ENCODE measurements around the gene RPUSD4.
"Not testable (repeated sequence)": the region's sequence is repeated elsewhere in the genome, so short reads cannot be mapped to it uniquely, and the experiment has no call there.

RPUSD4 gene, protein sequence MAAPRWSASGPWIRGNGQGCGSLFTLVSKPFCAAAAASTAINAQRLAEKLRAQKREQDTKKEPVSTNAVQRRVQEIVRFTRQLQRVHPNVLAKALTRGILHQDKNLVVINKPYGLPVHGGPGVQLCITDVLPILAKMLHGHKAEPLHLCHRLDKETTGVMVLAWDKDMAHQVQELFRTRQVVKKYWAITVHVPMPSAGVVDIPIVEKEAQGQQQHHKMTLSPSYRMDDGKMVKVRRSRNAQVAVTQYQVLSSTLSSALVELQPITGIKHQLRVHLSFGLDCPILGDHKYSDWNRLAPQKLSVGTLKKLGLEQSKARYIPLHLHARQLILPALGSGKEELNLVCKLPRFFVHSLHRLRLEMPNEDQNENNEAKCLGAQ
- total RNA-seq: 22.1 to 32.3 reads per million in 2 donors

DNA sequence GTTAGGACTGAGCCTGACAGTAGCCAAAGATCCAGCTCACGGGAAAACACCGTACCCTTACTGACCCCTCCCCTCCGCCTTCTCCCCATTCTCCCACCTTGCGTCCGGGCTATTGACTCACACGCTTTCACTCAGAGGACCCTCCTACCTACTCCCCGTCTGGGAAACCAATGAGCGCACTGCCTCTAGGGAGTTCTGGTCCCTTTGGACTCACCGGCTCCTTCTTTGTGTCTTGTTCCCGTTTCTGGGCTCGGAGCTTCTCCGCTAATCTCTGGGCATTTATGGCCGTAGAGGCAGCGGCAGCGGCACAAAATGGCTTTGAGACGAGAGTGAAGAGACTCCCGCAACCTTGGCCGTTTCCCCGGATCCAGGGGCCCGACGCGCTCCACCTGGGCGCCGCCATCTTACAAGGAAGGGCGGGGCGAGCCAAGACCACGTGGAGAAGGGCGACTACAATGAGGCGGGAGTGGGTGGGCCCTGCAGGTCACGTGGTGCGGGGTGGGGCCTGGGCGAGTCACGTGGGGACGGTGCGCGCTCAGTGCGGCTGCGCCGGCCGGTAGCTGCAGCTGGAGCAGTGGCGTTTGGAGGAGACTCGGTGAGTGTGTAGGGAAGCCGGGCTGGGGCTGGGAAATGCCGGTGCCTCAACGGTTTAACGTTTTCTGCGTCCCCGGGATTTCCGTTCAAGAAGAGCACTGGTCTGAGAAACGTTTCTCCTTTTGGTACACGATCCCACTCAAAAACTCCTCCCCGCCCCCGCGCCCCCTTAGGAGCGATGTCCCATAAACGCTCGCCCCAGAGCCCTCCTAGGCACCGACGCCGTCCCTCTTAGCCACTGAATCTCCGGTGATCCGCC, at the start of gene RPUSD4, which contains the start of gene FAM118B:
TSS of gene RPUSD4 (minus strand) at position 415 of the 853 bp plus-strand sequence. CDS start at position 403, 12 bp downstream.
TSS of gene FAM118B (plus strand) at position 547 of the 853 bp plus-strand sequence. CDS start 23,220 bp downstream, outside the sequence.
- peak; percentile 96 to 98 (median 98) for DNase-seq

DNA sequence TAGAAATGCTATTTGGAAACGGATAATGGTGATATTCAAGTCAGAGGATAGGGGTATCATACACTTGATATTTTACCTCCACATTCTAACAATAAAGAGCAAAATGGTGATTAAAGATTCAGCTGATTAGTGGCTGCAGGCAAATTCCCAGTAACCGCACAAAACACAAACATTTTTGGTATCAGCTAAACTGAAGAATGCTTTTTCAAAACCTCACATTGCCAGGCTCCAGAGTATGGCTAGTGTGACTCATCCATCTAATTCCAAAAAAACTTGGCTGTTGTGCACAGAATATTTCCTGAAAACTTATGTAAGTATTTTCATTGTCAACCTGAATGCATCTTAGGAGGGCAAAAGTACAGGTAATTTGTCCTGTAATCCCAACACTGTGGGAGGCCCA, 46.3 kb upstream of the RPUSD4 start:
- no peak for DNase-seq

DNA sequence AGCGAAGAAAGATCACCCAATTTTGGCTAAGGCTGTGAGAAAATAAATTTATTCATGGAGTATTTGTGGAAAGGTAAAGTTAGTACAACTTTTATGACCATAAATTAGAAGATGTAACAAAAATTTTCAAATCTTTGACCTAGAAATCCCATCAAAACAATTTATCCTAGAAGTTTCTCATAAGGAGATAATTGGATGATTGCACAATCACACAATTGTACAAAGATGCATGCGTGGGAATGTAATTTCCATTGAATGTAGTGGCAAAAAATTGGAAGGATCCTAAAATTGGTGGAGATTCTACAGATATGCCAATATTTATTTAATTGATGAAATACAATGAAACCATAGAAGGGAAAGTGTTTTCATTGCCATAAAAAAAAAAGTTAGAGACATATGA, 45.7 kb upstream of the RPUSD4 start:
- no peak for DNase-seq

DNA sequence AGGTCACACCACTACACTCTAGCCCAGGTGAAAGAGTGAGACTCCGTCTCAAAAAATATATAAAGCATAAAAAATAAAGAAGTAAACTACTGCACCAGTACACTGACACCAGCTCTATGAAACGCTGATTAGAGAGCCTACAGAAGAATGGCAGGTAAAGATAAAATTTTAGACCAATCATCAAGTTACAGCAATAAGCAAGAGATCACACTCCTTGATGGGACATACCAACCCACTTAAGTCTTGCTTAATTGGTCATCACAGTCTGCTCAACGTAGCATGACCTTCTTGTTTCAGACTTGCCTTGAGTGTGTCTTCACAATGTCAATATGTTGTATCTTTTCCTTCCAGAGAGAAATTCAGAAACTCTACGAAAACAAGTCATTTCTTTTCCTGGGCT, 44.8 kb upstream of the RPUSD4 start:
- no peak for DNase-seq

DNA sequence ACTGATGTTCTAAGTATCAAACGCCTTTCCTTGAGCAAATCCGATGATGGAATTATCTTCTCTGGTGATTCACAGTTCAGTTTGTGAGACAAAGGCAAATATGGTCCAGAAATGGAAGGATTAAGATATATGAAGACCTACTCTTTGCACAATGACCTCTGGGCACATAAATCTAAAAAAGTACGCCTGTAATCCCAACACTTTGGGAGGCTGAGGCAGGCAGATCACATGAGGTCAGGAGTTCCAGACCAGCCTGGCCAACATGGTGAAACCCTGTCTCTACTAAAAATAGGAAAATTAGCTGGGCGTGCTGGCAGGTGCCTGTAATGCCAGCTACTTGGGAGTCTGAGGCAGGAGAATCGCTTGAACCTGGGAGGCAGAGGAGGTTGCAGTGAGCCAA, 44.1 kb upstream of the RPUSD4 start:
- not testable (repeated sequence) for DNase-seq

DNA sequence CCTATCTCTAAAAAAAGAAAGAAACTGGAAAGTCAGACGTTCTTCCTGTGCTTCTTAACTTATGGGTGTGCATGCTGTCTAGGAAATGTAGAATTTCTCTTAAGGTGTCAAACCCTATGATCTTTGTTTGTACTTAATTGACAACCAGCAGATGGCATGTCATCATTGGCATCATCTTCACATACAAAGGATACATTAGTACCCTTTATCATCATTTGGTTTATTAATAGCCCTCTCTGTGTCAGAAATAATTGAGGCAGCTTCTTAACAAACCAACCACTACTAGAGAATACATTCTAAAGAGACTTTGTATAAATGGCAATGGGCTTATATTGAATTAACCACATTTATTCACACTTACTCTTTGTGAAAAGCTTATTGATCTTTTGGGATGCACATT, 43.4 kb upstream of the RPUSD4 start:
- no peak for DNase-seq

DNA sequence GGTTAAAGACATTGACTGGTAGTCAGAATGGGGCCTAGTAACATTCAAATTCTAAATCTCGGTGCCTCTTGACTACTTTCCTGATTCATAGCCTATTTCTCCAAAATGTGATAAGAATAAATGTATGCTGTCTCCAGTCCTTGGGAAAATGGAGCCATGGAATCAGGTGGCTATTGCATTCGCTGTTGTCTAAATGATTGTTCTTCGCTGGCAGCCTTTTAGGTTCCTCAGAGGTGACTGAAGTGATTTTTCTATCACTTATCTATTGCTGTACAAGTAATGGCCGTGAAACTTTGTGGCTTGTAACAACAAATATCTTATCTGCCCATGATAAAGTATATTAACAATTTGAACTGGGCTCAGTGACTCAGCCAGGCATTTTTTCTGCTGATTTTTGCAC, 41.8 kb upstream of the RPUSD4 start:
- no peak for DNase-seq

DNA sequence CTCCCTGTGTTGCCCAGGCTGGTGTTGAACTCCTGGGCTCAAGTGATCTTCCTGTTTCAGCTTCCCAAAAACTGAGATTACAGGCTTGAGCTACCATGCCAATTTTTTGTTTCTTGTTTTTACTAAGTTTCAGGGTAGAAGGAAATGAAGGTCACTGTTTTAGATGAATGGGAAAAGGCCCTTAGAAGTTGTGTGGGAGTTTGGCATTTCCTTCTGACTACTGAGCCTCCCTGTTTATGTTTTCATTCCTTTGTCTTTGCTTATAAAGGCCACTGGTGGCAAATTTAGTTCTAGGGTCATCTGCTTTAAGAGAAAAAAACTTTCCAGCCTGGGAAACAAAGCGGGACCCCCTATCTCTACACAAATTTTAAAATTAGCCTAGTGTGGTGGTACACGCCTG, 35.2 kb upstream of the RPUSD4 start:
- DNase-seq: no peak

DNA sequence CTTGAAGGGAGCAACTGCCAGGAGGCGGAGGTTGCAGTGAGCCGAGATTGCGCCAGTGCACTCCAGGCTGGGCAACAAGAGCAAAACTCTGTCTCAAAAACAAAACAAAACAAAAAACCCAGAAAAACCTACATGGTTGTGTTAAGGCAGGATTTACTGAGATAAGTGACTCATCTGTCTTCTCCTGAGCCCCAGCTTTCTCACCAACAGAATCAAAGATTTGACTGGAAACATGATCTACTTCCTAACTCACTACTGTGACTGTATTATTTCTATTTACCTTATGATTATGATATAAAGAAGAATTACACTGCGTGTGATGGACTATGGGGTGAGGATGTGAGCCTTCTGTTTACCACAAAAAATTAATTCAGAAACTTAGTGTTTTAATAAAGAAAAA, 21.9 kb upstream of the RPUSD4 start:
- no peak for DNase-seq

DNA sequence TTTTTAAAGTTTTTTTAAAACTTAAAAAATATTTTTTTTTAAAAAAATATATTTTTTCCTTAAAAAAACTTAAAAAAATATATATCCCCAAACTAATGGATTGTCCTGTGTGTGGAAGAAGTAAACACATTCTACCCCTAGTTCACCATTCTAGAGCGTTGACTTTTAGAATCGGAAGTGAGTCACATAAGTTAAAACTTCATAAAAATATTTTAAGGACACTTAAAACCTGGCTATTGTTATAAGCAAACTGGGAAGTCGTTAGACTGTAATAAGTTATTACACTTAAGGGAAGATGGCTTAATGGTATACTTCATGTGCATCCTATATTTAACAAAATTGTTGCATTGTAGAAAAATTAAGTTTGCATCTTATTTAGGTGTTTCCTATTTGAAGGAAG, 21.2 kb upstream of the RPUSD4 start:
- DNase-seq: no peak

DNA sequence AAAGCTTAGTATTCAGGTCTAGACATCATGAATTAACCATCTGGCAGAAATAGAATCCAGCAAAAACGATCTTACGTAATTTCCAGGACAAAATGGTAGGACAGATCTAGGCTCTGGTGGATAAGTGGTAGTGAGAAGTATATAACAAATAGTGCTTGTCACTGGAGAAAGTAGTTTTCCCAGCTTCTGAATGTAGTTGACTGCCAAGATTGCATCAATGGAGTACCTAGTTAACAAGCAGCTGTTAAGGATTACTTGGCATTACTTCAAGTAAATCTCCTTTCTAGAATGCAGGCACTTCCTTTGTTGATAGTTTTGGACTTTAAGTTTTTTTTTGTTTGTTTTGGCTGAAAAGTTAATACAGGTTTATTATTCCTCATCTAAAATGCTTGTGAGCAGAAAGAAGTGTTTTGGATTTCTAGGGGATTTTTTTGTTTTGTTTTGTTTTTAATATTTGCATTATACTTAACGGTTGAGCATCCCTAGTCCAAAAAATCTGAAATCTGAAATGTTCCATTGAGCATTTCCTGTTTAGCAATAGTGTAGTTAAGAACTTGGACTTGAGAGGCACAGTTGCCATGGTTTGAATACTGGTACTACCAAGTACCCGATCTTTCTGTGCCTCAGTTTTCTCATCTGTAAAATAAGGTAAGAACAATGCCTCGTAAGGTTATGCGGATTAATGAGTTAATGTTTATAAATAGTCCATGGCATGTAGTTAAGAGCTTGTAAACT, 20.4 kb upstream of the RPUSD4 start:
- no peak for DNase-seq

DNA sequence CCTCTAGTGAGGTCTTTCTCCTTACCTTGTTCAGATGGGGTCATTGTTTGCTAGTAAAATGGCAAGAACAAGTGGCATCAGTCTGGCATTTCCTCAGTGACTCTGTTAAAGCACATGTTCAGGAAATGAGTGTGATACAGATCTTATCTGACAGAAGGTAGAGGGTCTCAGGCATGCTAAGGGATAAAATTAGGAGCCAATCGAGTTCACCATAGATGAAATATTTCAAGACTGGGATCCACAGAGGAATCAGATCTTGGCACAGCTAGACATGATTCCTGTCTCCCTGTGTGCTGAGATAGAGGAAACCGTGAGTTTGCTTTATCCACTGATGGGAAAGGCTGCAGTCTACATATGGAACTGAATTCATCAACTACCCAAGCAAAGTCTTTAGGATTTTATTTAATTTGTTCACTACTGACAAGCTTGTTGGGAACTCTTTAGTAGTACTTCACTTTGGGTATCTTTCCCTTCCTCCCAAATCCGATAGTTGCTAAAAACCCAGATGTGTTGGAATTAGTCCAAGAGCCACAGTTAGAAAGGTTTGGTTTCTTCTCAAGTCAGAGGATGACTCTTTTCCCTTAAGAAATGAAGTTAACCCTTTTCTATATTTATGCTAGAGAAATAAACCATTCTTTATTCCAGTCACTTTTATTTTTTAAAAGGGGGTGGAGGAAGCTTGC, 18.5 kb upstream of the RPUSD4 start:
- DNase-seq: no peak

DNA sequence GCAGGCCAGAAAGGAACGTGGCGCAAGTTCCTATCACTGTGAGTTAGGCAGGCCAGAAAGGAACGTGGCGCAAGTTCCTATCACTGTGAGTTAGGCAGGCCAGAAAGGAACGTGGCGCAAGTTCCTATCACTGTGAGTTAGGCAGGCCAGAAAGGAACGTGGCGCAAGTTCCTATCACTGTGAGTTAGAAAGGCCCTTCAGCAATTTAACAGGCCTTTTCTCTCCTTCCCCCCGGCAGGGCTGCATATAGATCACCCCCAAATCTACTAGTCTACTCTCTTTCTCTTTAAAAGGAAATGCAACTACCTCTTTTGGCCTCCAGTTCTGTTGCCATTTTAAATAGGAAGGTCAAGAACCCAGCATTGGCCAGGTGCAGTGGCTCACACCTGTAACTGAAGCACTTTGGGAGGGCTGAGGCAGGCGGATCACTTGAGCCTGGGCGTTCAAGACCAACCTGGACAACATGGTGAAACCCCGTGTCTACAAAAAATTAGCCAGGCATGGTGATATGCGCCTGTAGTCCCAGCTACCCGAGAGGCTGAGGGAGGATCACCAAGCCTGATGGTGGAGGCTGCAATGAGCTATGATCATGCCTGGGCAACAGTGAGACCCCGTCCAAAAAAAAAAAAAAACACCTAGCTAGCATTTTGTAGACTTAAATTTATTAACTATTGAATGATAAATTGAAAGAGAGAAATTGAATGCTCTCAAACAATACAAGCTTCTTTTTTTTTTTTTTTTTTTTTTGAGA, 15.1 kb upstream of the RPUSD4 start:
- DNase-seq: no peak

DNA sequence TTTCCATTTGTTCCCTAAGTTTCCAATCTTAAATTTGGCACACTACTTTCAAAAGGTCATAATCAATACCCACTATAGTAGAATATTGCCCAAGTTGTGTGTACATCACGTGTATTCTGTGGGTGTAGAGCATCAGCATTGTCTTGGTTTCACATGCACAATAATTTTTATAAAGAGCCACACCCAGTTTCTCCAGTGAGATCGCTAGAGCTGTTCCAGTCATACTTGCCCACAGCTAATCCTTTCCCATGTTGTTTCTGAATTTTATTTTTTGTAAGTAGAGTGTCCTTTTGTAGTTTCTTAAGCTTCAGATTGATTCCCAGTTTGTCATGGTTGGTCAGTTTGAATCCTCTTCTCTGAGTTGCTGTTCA, 13.8 kb upstream of the RPUSD4 start:
- no peak for DNase-seq

DNA sequence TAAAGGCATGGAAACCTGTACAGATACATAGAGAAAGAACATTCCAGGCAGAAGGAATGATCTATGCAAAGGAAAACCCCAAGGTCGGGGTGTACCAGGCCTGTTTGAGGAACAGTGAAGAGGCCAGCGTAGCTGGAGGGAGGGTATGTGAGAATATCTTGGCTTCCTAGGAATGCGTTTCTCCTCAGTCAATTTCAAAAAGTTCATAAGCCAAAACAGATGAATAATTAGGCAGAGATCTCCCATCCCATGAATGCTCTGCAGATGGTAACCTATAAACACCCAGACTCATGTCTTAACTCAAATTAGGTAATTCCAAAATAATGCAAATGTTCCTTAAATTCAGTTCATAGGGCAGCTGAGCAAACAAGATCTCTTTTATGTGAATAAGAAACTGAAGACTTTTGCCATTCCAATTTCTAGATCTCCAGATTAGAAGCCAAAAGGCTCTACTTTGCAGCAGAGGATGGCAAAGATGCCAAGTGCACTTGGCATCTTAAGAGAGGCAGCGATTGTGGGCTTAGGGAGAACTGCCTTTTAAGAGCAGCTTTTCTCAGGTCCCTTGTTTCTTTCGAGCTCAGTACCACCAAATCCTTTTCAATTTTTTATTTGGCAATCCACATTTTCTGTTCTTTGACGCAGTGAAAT, 13.3 kb upstream of the RPUSD4 start:
- no peak for DNase-seq

DNA sequence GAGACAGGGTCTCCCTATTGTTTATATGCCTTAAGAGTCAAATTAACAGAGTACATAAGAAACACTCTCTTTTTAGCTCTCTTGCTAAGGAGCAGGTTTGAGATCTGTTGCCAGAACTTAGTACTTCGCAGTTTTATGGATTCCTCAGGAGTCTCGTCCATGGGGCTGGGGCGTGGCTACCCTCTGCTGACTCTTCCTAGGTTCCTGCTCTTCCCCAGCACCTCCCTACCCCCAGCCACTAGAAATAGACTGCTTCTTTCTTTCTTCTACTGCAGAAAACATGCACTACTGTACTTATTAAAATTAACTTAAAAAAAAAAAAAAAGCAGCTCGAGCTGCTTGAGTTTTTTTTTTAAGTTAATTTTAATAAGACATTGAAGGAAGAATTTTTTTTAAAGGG, 8.1 kb upstream of the RPUSD4 start:
- no peak for DNase-seq

DNA sequence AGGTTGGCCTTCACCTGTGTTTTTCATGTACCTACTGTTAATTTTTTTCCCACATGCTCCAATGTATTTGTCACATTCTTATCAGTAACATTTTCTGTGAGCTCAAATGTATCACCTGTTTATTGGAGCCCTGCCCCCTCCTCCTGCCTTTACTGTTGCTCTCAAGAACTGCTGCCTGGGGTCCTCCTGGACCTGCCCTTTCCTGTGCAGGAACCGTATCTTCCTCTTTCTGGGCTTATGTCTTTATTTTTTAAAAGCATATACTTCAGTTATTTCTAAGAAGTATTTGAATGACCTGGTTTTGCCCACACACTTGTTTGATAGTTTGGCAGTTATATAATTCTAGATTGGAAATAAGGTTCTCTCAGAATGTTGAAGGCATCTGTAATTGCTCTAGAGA, 6.0 kb upstream of the RPUSD4 start:
- no peak for DNase-seq

DNA sequence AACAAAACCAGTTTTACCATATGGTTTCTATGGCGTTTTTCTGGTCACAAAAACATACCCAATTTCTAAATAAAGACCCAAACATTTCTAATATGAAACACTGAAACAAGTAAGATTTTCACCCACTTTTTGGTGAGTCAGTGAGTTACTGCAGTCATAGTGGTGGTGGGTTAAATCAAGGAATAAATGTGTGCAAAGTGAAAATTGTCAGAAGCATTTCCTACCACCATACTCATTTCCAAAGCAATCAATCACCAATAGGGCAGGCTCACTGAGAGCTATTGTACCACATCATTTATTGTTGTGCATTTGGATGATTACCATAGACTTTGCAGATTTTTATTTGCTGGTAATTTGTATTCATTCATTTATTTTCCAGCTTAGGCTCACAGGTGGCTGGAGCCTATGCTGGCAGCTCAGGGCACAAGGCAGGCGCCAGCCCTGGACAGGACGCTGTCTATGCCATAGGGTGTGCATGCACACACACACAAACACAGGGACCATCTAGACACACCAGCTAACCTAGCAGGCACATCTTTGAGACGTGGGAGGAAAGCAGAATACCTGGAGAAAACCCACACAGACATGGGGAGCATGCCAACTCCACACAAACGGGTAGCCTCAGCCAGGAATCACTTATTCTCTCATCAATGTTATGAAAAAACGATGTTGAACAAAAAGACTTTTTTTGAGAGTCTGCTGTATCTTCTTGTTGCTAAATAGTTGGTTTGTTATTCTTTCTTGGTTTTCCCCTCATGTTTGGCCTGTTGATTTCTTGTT, 5.3 kb upstream of the RPUSD4 start:
- DNase-seq: no peak

DNA sequence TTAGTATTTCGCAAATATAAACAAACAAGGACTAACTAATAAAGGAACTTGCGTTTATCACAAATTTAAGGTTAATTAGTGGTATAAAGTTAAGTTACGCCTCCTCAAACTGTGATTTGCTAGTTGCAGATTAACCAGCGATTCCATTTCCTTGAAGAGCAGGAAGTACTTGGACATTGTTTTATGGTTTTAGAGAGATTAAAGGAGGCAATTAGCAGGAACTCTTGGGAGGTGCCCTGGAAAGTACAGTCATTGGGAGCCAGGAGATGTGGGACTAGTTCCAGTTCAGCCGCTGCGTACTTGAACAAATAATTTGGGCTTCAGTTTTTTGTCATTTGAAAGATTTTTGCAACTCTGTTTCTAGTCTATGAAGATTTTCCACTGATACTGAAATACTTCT, 3.4 kb upstream of the RPUSD4 start:
- DNase-seq: no peak

DNA sequence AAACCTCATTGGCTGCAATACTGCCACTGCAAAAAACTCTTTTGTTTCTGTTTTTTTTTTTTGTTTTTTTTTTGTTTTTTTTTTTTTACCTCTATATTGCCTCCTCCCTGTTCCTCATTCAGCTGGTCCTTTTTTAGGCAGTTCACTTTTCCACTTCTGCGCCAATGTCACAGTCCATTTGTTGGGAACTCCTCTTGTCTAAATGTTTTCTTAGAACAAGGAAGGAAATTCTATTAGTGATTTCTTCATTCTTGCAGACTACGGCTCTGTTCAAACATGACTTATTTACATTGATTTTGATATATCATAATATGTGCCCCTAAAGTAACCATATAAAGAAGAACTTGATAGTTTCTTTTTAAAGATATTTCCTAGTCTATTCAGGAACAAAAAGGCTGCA, 3.0 kb upstream of the RPUSD4 start:
- no peak for DNase-seq

Data from T-helper 2 cell (primary cell).